IPS-NIHi7 (cell line): ENCODE results near the gene AKR7A3.

Source experiments
- DNase-seq: peaks from one replicate; pipeline ENCODE4 v3.0.0; 2012; ENCODE audit warnings: mixed read lengths; ENCODE audit errors: extremely low spot score

AKR7A3 gene

GRCh38 chr1:19288324-19289241 lies at the start of gene AKR7A3:
Gene AKR7A3, minus strand, starts transcription at chr1:19288770. Its CDS starts 61 bp downstream, at chr1:19288709.
- peak; percentile 77 for DNase-seq

- DNase-seq, result peak; percentile 77
These were observed 49.8 kb upstream of the AKR7A3 start for GRCh38 chr1:19338323-19338762.

GRCh38 chr1:19337289-19337688 lies 48.7 kb upstream of the AKR7A3 start:
- no peak for DNase-seq

- DNase-seq, result no peak
These were observed 48.0 kb upstream of the AKR7A3 start for GRCh38 chr1:19336543-19336942.

- no peak for DNase-seq
These were observed 45.2 kb upstream of the AKR7A3 start for GRCh38 chr1:19333587-19334354.

GRCh38 chr1:19332832-19333231 lies 44.3 kb upstream of the AKR7A3 start:
- DNase-seq, result no peak

- no peak for DNase-seq
These were observed 42.8 kb upstream of the AKR7A3 start for GRCh38 chr1:19331262-19331878.

GRCh38 chr1:19330449-19331135 lies 42.0 kb upstream of the AKR7A3 start:
- no peak for DNase-seq

GRCh38 chr1:19329611-19330010 lies 41.0 kb upstream of the AKR7A3 start:
- DNase-seq, result no peak

- no peak for DNase-seq
These were observed 40.6 kb upstream of the AKR7A3 start for GRCh38 chr1:19329188-19329587.

GRCh38 chr1:19328486-19328885 lies 39.9 kb upstream of the AKR7A3 start:
- DNase-seq, result no peak

GRCh38 chr1:19327736-19328135 lies 39.2 kb upstream of the AKR7A3 start:
- no peak for DNase-seq

- no peak for DNase-seq
These were observed 38.7 kb upstream of the AKR7A3 start for GRCh38 chr1:19327301-19327700.

- no peak for DNase-seq
These were observed 38.1 kb upstream of the AKR7A3 start for GRCh38 chr1:19326748-19327065.

GRCh38 chr1:19325958-19326747 lies 37.6 kb upstream of the AKR7A3 start:
- DNase-seq, result no peak

GRCh38 chr1:19325368-19325957 lies 36.9 kb upstream of the AKR7A3 start:
- DNase-seq, result no peak

- DNase-seq, result no peak
These were observed 36.1 kb upstream of the AKR7A3 start for GRCh38 chr1:19324665-19324990.

GRCh38 chr1:19323987-19324664 lies 35.6 kb upstream of the AKR7A3 start:
- DNase-seq, result no peak

GRCh38 chr1:19322481-19322880 lies 33.9 kb upstream of the AKR7A3 start:
- no peak for DNase-seq

GRCh38 chr1:19321071-19321470 lies 32.5 kb upstream of the AKR7A3 start:
- DNase-seq, result no peak
